ENCODE results near the gene RIPOR3.

Gene RIPOR3

DNA sequence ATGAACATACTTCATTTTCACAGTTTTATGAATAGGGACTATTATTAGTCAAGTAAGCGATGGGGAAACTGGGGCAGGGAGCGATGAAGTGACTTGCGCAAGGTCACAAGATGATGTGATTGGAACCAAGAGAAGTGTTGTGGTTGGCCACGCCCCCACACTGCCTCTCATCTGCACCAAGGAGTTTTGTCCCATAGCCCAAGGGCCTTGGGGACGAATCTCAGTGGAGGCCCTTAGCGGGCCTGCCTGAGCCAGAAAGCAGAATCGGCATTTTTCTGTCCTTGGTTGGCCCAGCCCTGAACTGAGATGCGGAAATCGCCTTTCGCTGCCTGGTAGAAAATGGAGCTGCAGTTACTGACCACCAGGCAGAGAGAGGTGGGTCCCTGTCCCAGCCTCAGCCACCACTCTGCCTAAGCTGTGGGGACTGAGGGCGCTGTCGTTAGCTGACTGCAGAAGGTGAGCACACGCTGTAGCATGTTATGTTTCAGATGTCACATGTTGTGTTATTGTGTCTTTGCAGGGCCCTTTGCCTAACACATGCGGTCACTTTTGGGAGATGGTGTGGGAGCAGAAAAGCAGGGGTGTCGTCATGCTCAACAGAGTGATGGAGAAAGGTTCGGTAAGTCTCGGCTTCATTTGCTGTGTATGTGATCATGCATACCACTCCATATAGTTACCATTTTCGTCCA is 123.3 kb downstream of the RIPOR3 start:
- no peak for DNase-seq

DNA sequence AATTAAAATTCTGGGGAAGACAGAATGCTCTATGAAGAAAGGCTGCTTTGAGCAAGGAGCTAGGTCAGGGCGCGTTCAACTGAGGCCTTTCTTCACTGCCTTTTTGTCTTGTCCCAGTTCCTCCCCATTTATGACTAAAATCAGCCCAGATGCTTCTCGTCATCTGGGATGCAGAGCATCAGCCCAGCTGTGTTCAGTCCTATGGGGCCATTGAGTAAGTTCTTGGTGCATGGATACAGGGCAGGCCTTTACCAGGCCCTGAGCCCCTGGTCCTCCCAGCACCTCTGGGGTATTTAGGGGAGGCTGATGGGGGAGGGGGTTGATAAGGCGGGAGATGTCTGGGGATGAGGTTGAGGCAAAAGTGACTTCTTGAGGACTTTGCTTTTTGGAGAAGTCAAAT is 125.5 kb downstream of the RIPOR3 start:
- DNase-seq: no peak

DNA sequence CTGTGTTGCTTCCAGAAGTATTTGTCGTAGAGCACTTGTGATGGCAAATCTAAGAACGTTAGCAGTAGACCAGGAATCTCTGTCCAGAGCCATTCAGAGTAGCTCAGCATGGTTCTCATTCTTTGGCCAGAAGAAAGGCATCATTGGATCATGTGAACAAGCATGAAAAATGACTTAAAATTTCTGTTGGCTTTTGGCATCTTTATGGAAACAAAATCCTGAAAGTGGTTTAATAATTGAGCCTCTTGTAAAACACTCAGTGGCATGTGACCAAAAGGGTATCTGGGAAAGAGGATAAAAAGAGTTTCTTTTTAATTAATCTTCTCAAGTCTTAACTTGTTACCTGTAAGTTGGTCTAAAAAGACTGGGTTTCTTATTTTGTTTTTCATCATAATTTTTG is 126.0 kb downstream of the RIPOR3 start:
- DNase-seq: no peak

GRCh38 chr20:50563133-50563944 is 128.0 kb downstream of the RIPOR3 start:
- peak; percentile 73 for DNase-seq

- DNase-seq: peak; percentile 88
These were observed 129.1 kb downstream of the RIPOR3 start for GRCh38 chr20:50562262-50562701.

- no peak for DNase-seq
These were observed 129.8 kb downstream of the RIPOR3 start for GRCh38 chr20:50561379-50562078.

DNA sequence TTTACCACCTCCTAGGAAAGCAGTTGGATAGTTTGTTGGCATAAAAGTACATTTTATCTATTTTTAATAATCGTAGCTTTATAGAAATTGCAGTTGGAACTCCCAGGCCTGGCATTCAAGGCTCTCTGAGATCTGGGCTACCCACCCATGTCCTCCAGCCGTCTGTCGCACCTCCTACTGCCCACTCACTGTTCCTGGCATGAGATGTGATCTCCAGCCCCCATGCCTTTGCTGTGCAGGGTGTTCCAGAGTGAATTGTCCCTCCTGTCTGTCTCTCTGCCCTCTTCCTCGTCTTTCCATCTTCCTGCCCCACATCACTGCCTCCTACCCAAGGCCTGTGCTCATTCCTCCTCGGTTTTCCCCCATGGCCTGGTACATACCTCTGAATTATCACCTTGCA is 130.5 kb downstream of the RIPOR3 start:
- DNase-seq: no peak

- DNase-seq: no peak
These were observed 131.3 kb downstream of the RIPOR3 start for GRCh38 chr20:50559856-50560638.

GRCh38 chr20:50559149-50559548 is 132.2 kb downstream of the RIPOR3 start:
- no peak for DNase-seq

GRCh38 chr20:50558483-50558925 is 132.8 kb downstream of the RIPOR3 start:
- DNase-seq: no peak

- no peak for DNase-seq
These were observed 133.7 kb downstream of the RIPOR3 start for GRCh38 chr20:50557549-50558134.

- DNase-seq: no peak
These were observed 135.7 kb downstream of the RIPOR3 start for GRCh38 chr20:50555662-50556061.

DNA sequence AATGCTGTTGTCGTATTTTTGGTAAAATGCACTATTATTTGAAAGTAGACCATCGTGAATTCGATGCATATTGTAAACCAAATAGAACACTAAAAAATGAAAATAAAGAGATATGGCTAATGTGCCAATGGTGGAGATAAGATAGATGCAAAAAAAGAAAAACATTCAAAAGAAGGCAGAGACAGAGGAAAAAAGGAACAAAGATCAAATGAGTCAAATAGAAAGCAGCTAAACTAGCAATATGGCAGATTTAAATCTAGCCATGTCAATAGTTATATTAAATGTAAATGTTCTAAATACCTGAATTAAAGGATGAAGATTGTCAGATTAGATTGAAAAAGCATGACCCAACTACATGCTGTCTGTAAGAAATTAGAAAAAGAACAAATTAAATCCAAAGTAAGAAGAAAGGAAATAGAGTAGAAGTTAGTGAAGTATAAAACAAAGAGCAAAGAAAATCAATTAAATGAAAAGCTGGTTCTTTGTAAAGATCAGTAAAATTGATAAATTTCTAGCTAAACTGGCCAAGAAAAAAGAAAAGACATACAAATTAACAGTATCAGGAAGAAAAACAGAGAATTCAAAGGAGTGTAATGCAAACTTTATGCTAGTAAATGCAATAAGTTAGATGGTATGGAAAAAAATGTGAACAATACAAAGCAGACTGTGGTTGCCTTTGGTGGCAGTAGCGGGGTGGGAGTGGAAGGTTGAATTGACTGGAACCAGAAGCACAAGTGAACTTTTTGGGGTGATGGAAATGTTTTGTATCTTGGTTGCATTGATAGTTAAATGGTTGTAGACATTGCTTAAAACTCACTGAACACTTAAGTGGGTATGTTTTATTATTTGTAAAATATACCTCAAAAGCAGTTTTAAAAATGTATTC is 136.4 kb downstream of the RIPOR3 start:
- no peak for DNase-seq

GRCh38 chr20:50552979-50553378 is 138.4 kb downstream of the RIPOR3 start:
- DNase-seq: no peak

- peak; percentile 34 for DNase-seq
These were observed 140.1 kb downstream of the RIPOR3 start for GRCh38 chr20:50551288-50551687.

DNA sequence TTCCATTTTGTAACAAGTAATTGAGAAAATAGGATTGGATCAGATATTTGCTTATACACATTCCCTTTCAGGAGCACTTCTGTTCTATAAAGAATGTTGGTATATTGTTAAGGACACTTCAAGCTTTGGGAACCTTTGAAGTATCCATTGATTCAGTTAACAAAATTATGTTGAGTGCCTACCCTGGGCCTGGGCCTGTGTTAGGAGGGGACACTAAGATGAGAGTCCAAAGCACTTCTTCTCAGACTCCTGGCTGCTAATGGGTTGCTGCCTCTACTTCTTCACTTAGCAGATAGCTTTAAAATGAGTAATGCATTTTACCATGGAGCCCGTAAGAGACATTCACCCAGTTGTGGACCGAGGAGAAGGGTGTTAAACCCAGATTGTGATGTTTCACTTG is 140.8 kb downstream of the RIPOR3 start:
- DNase-seq: no peak

DNA sequence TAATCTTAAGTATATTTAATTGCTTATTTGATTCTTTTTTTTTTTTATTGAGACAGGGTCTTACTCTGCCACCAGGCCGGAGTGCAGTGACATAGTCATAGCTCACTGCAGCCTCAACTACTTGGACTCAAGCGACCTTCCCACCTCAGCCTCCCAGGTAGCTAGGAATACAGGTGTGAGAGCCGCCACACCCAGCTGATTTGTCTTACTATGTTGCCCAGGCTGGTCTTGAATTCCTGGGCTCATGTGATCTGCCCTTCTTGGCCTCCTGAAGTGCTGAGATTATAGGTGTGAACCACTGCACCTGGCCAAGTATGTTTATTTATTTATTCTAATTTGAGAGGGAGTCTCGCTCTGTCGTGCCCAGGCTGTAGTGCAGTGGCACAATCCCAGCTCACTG is 142.9 kb downstream of the RIPOR3 start:
- DNase-seq: no peak

GRCh38 chr20:50547964-50548363 is 143.4 kb downstream of the RIPOR3 start:
- DNase-seq: no peak

- DNase-seq: no peak
These were observed 144.5 kb downstream of the RIPOR3 start for GRCh38 chr20:50546729-50547314.

DNA sequence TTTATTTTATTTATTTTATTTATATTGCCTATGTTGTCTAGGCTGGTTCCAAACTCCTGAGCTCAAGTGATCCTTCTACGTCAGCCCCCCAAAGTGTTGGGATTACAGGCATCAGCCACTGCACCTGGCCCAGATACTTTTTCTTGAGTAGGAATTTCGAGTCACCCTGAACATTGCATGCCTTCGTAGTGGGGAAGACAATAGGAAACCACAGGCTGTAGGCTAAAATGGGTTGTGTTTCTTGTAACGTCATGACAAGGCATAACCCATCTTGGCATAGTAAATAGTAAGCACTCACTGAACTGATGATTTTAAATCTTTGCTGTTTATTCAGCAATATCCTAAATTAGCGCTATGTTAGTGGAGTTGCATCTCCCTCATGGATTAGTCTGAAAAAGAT is 146.2 kb downstream of the RIPOR3 start:
- DNase-seq: no peak

DNA sequence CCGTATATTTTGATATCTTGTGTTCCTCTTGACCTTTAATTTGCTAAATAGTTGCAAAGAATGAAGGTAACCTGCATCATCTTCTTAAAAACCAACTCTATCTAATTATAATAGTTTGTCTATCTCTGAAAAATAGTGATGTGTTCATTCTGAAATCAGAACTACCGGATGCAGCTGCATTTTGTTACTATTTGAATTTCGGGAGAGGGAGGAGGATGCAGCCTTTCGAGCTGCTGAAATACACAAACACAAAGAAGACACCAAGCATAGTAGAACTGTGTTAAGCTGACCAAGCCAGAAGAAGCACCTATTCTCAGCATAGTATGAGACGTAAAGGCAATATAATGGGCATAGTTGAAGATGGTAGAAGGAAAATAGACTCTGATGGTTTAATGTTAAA is 148.0 kb downstream of the RIPOR3 start:
- DNase-seq: no peak
